HepG2 (cell line): ENCODE measurements around the gene TBX19. TPM values are rescaled to one million over a fixed set of nuclear protein-coding genes. Genes with fewer than 3 reads are reported as not detected.
A peak's percentile ranks its signal among the peaks of the same experiment; 100 is the strongest.

ENCODE experiments used
- ATAC-seq: fragments of 200-7000 bp; cut with Tn5 transposase; 3 replicates; pipeline ENCODE4 v1.9.1; 2020; ENCODE audit warnings: mild to moderate bottlenecking, moderate library complexity
- BruUV-seq: library from RNA; stranded (reverse); fragments of 400-500 nt; replicated peaks from 2 replicates; lab custom pipeline; 2021; lab: Mats Ljungman, UMichigan
- CTCF ChIA-PET: fragments of 300-600 bp; formaldehyde crosslinking; extraction: SDS; loops from one replicate; lab custom pipeline; 2021; ENCODE audit warnings: low total read pairs, inconsistent platforms, low intra/inter-chr PET ratio; lab: Yijun Ruan, JAX
- POLR2A ChIA-PET: fragments of 350-600 bp; sonication (Branson Sonifier 250); formaldehyde crosslinking; loops from one replicate; lab custom pipeline; 2020; ENCODE audit warnings: antibody characterized with exemption, inconsistent platforms; lab: Yijun Ruan, JAX
- DNase-seq: peaks from one replicate; pipeline ENCODE4 v3.0.0-alpha.2; 2015; ENCODE audit warnings: low spot score
- FAIRE-seq: peaks from 3 replicates; lab custom pipeline; 2011; peaks lifted over from hg19 to GRCh38; lab: Jason Lieb, UNC
- H2AFZ ChIP-seq: one replicate; pipeline ENCODE4 v1.6.1; 2011; ENCODE audit warnings: low read length, inconsistent platforms
- H3K27ac ChIP-seq: fragments of 300-600 bp; 3 replicates; pipeline ENCODE4 v1.8.0; 2011; ENCODE audit warnings: mixed run types, mild to moderate bottlenecking, mixed read lengths, low read length, inconsistent platforms; ENCODE audit not compliant: insufficient read depth; ENCODE audit errors: extremely low read length
- H3K27me3 ChIP-seq, 2 experiments: fragments of 200-600 bp in 1 of 2; 2 replicates in 1 of 2; 3 replicates in 1 of 2; pipeline versions ENCODE4 v1.6.0 to v1.8.0; 2011; ENCODE audit warnings: low read length in 2 of 2, mild to moderate bottlenecking in 2 of 2, moderate library complexity in 2 of 2, inconsistent platforms in 1 of 2; ENCODE audit not compliant: insufficient read depth in 2 of 2, control insufficient read depth in 1 of 2
- H3K36me3 ChIP-seq, 2 experiments: fragments of 200-600 bp in 1 of 2; replicated peaks in 1 of 2; 2 replicates in 1 of 2; 3 replicates in 1 of 2; pipeline versions ENCODE4 v1.5.1 to v1.8.0; 2011; ENCODE audit warnings: low read length in 2 of 2, inconsistent platforms in 1 of 2; ENCODE audit not compliant: insufficient read depth in 2 of 2, control insufficient read depth in 1 of 2
- H3K4me1 ChIP-seq: 2 replicates; pipeline ENCODE4 v1.5.1; 2012; ENCODE audit warnings: low read length, inconsistent platforms; ENCODE audit not compliant: insufficient read depth
- H3K4me2 ChIP-seq: 2 replicates; pipeline ENCODE4 v1.6.0; 2011; ENCODE audit warnings: low read depth, low read length, inconsistent platforms
- H3K4me3 ChIP-seq, 3 experiments: fragments of 200-600 bp in 1 of 3; sonication (generic), shearing (Covaris generic) in 1 of 3; replicated peaks in 1 of 3; 2 replicates each; pipeline ENCODE4 v1.5.1; 2011 to 2016; ENCODE audit warnings: low read length in 3 of 3, inconsistent platforms in 2 of 3, low read depth in 2 of 3, mild to moderate bottlenecking in 2 of 3, control low read depth in 1 of 3, mixed read lengths in 1 of 3; ENCODE audit not compliant: insufficient read depth in 1 of 3
- H3K79me2 ChIP-seq: one replicate; pipeline ENCODE4 v1.6.1; 2011; ENCODE audit warnings: low read length, inconsistent platforms; ENCODE audit not compliant: insufficient read depth
- H3K9ac ChIP-seq: 2 replicates; pipeline ENCODE4 v1.6.0; 2011; ENCODE audit warnings: mild to moderate bottlenecking, low read depth, low read length, inconsistent platforms; ENCODE audit not compliant: insufficient read depth
- H3K9me3 ChIP-seq: 2 replicates; pipeline ENCODE4 v1.5.1; 2012; ENCODE audit warnings: mild to moderate bottlenecking, low read length
- H4K20me1 ChIP-seq: 2 replicates; pipeline ENCODE4 v1.6.0; 2011; ENCODE audit warnings: inconsistent platforms, mild to moderate bottlenecking, low read length, moderate library complexity; ENCODE audit not compliant: insufficient read depth
- GATAD2A ChIP-seq: IDR thresholded peaks from 2 replicates; pipeline ENCODE4 v1.6.1; 2016
- HOXA5 ChIP-seq: sonication (generic); formaldehyde crosslinking; IDR thresholded peaks from 2 replicates; pipeline ENCODE4 v1.4.0; 2020; ENCODE audit warnings: missing genetic modification reagents
- SAP130 ChIP-seq: IDR thresholded peaks from 2 replicates; pipeline ENCODE4 v1.6.1; 2016; ENCODE audit warnings: low read depth
- XRCC5 ChIP-seq: fragments of 200-400 bp; formaldehyde crosslinking; optimal IDR thresholded peaks from 2 replicates; pipeline ENCODE3; 2017; ENCODE audit warnings: mild to moderate bottlenecking, low read length
- ZBTB14 ChIP-seq: sonication (generic); formaldehyde crosslinking; IDR thresholded peaks from 2 replicates; pipeline ENCODE4 v1.4.0; 2020; ENCODE audit warnings: missing genetic modification reagents
- ZHX1 ChIP-seq: sonication (generic); formaldehyde crosslinking; IDR thresholded peaks from 2 replicates; pipeline ENCODE4 v1.8.1; 2022; ENCODE audit warnings: low read depth, mild to moderate bottlenecking, missing genetic modification reagents
- ZNF460 ChIP-seq: sonication (generic); formaldehyde crosslinking; IDR thresholded peaks from 2 replicates; pipeline ENCODE4 v1.5.1; 2020; ENCODE audit warnings: missing genetic modification reagents, mild to moderate bottlenecking, borderline replicate concordance
- ZNF501 ChIP-seq: sonication (generic); formaldehyde crosslinking; IDR thresholded peaks from 2 replicates; pipeline ENCODE4 v1.5.1; 2020; ENCODE audit warnings: mild to moderate bottlenecking, moderate library complexity, missing genetic modification reagents
- ZNF503 ChIP-seq: sonication (generic); formaldehyde crosslinking; IDR thresholded peaks from 2 replicates; pipeline ENCODE4 v1.4.0; 2020; ENCODE audit warnings: missing genetic modification reagents
- ZNF691 ChIP-seq: sonication (generic); formaldehyde crosslinking; IDR thresholded peaks from 2 replicates; pipeline ENCODE4 v1.4.0; 2020; ENCODE audit warnings: missing genetic modification reagents, low read depth, mild to moderate bottlenecking, borderline replicate concordance
- WGBS: methylation state at CpG from one replicate; pipeline ENCODE4 v1.1.6; 2017; ENCODE audit warnings: low lambda C conversion rate; 5-methylcytosine and 5-hydroxymethylcytosine counted together
- in situ Hi-C: cut with HindIII; loops from 2 replicates; pipeline ENCODE4 v1.10.0; 2017; ENCODE audit warnings: low pct_unique_long_range_greater_than_20kb; ENCODE audit not compliant: extremely low pct_ligation_motif_present
- intact Hi-C: fragments of 100-400 bp; cut with micrococcal nuclease; formaldehyde crosslinking; loops from one replicate; pipeline ENCODE4 v1.10.0; 2022; ENCODE audit not compliant: unreplicated experiment
- polyA plus RNA-seq, 8 experiments: library from polyadenylated mRNA; depleted of rRNA in 3 of 8; stranded (reverse) in 7 of 8; unstranded in 1 of 8; fragments of >200 nt; fragmentation: Illumina TruSeq in 4 of 8; extraction: Trizol in 4 of 8; gene quantifications; 2 replicates each; pipeline versions ENCODE4 v1.2.1 to v1.2.3, GENCODE V29; 2011 to 2016; ENCODE audit warnings: low read depth in 4 of 8, missing spikeins in 1 of 8, mixed read lengths in 1 of 8; ENCODE audit not compliant: insufficient read depth in 1 of 8
- total RNA-seq, 5 experiments: library from RNA; depleted of rRNA; stranded (reverse); fragments of >200 nt; fragmentation: Illumina TruSeq; extraction: Trizol; gene quantifications; 2 replicates each; pipeline ENCODE4 v1.2.3, GENCODE V29; 2016; ENCODE audit warnings: low read depth in 1 of 5

TBX19 gene
- total and polyA plus RNA-seq, 2 of the 13 experiments (the other 11 are each of a cell fraction or from before 2014, with no cell fraction given), result 0.31 to 1.4 TPM

- TF ChIP-seq ZNF691 (CRISPR knock-in tag) (0 out of 2 replicates have a peak, but pooled peaks have one; percentile 33), ZBTB14 (CRISPR knock-in tag) (0 out of 2 replicates have a peak, but pooled peaks have one; percentile 8), ZHX1 (no peak), ZNF460 (no peak), HOXA5 (CRISPR knock-in tag) (peak; percentile 61; the same call in 1 of the 2 replicates)
These were observed 62.0 kb downstream of the TBX19 start (continued) for GRCh38 chr1:168342572-168343280.

GRCh38 chr1:168343566-168343965 lies 62.9 kb downstream of the TBX19 start:
- Histone ChIP-seq H3K9me3 (no peaks in the 10 kb centered on the region), H3K4me2 (peak overlapping the region; percentile 87), H3K27ac (no peak overlapping the region), H3K4me3 (peak overlapping the region; percentile 21 to 62 (median 50); a peak in 4 of 6 replicates), H3K79me2 (no peaks in the 10 kb centered on the region), H2AFZ (peak overlapping the region; percentile 93), H3K36me3 (no peaks in the 10 kb centered on the region), H3K27me3 (no peaks in the 10 kb centered on the region; a peak in 1 of 5 replicates), H3K4me1 (peaks cover 18% of the 10 kb centered on the region), H3K9ac (no peak overlapping the region), H4K20me1 (no peaks in the 10 kb centered on the region)
- peak; percentile 23 for DNase-seq
- CTCF ChIA-PET, result interaction anchor here (0.8 to 1.7 kb wide), 4 partner anchors 22 to 202 kb away, joined by 3 to 6 read pairs (median 4); no protein-coding TSS in a partner anchor
- intact Hi-C loops (loop anchor here (1.0 kb wide), 1 partner anchor 22 kb away; no protein-coding TSS in a partner anchor), in situ Hi-C loops (loop anchor here (10.0 kb wide), 1 partner anchor 241 kb away; no protein-coding TSS in a partner anchor)
- peak; percentile 93 for ATAC-seq
- POLR2A ChIA-PET, result interaction anchor here (1.4 to 2.1 kb wide), 2 partner anchors 11 to 25 kb away, joined by 5 to 15 read pairs; no protein-coding TSS in a partner anchor
- peak; percentile 15 for FAIRE-seq
- WGBS, result 24% methylated on average over 6 of the region's 6 CpGs
- no TSS peak for BruUV-seq
- TF ChIP-seq ZNF501, result no peak
- peak; percentile 26 for TF ChIP-seq XRCC5
- TF ChIP-seq GATAD2A (CRISPR knock-in tag), result peak; percentile 17; the same call in 1 of the 2 replicates
- TF ChIP-seq SAP130 (CRISPR knock-in tag), result 0 out of 2 replicates have a peak, but pooled peaks have one; percentile 24
- TF ChIP-seq ZNF503 (CRISPR knock-in tag), result no peak
